OCI-LY1 (cell line): ENCODE data around the gene STK32B.

Experiments used
- CTCF ChIP-seq: fragments of 200-600 bp; sonication (generic), shearing (Covaris generic); IDR thresholded peaks from 2 replicates; pipeline ENCODE4 v1.5.1; 2017; ENCODE audit warnings: mild to moderate bottlenecking, antibody characterized with exemption, low read length, moderate library complexity, mixed read lengths
- EZH2 ChIP-seq: fragments of 200-600 bp; sonication (generic), shearing (Covaris generic); IDR thresholded peaks from 2 replicates; pipeline ENCODE4 v1.8.0; 2017; ENCODE audit warnings: borderline replicate concordance, mixed run types, mild to moderate bottlenecking, antibody characterized with exemption, low read length, moderate library complexity, mixed read lengths

GRCh38 chr4:5458676-5459075 is 407.4 kb downstream of the STK32B start:
- TF ChIP-seq CTCF, result no peak
- no peak for TF ChIP-seq EZH2
